GM12873 (cell line): ENCODE data around the gene CBFA2T3.

ENCODE experiments used
- TF ChIP-seq, protein P1 (sequence below): IDR thresholded peaks from 2 replicates; pipeline ENCODE4 v1.5.1; 2012; ENCODE audit warnings: low read depth, mild to moderate bottlenecking, moderate library complexity, low read length, control low read depth; ENCODE audit not compliant: insufficient read depth; ENCODE audit errors: missing control alignments

The CBFA2T3 gene

DNA sequence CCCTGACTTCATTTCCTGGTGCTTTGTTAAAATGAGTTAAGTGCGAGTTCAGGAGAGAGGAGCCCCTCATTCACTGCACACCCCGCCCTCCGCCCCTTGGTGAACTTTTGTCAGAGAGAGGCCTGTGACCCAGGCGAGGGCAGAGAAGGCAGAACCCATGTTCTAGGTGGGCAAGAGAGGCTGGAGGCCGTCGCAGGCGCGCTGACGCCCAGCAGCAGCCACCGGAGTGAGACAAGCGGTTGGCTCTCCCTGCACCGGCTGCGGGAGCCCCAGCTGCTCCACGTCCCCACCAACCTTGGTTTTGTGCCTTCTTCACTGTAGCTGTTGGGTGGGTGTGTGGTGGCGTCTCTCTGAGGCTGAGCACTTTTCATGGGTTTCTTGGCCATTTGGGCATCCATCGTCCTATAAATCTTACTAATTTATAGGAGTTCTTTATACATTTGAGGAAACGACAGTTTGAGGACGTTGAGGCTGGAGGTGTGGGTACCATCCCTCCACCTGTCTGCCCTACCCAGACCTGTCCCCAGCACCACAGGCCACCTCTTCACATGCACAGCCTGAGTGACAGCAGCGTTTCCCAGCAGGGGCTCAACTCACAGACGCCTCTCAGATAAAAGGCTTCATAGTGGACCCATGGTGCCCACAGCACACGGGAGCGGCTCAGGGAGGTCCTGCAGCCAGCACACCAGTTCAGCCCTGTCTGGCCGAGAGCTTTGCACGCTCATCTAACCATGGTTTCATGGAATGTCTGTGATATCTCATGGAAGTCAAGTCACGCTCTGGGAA is 45.2 kb upstream of the CBFA2T3 start:
- TF ChIP-seq, protein P1, sequence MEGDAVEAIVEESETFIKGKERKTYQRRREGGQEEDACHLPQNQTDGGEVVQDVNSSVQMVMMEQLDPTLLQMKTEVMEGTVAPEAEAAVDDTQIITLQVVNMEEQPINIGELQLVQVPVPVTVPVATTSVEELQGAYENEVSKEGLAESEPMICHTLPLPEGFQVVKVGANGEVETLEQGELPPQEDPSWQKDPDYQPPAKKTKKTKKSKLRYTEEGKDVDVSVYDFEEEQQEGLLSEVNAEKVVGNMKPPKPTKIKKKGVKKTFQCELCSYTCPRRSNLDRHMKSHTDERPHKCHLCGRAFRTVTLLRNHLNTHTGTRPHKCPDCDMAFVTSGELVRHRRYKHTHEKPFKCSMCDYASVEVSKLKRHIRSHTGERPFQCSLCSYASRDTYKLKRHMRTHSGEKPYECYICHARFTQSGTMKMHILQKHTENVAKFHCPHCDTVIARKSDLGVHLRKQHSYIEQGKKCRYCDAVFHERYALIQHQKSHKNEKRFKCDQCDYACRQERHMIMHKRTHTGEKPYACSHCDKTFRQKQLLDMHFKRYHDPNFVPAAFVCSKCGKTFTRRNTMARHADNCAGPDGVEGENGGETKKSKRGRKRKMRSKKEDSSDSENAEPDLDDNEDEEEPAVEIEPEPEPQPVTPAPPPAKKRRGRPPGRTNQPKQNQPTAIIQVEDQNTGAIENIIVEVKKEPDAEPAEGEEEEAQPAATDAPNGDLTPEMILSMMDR: no peak

DNA sequence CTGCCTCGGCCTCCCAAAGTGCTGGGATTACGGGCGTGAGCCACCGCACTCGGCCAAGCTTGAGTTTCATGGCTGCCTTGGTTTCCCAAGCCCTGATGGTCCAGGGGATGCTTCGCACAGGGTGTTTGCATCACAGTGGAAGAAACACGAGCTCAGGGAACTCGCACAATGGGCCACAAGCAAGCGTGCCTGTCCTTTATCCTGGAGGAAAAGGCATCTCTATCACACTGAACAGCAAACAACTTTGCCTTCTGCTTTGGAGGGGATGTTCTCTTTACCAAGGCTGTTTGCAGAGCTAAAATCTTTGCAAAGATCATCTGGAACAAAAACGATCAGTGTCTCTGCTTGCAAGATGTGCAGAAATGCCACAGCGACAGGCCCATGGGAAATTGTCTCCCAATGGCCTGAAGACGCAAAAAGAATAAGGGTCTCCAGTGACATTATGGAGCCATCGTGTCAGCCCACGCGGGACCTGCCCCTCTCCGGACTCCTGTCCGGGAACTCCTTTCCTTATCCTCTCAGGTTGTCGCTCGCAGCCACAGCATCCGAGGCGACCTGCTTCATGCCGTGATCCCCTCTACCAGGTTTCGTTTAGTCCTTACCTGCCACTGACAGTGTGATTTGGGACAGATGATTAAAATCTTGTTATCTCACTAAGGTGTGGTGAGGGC is 44.1 kb upstream of the CBFA2T3 start:
- TF ChIP-seq, protein P1: no peak

DNA sequence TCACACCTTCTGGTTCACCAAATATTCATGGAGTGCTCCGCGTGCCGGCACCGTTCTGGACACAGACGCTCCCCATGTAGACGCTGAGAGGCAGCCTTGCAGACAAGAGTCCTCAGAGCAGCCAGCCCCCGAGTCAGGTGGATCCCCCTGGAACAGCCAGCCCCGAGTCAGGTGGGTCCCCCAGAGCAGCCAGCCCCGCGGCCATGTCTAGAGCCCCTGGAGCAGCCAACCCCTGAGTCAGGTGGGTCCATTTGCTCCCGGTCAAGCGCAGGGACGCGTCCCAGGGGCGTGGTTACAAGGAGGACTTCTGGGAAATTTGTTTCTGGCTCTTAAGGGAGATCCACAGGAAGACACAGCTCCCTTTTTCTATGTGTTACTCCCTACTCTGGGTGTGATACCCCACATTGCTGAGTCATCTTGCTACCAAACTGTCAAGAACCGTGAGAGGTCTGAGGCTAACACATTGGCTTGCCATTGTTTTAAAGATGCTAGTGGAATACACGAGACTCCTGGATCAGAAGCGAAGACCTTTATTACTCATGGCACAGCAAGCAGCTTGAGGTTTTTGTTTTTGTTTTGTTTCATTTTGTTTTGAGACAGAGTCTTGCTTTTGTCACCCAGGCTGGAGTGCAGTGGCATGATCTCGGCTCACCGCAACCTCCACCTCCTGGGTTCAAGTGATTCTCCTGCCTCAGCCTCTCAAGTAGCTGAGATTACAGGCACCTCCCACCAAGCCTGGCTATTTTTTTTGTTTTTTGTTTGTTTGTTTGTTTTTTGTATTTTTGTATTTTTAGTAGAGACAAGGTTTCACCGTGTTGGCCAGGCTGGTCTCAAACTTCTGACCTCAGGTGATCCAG is 43.3 kb upstream of the CBFA2T3 start:
- TF ChIP-seq, protein P1: no peak

DNA sequence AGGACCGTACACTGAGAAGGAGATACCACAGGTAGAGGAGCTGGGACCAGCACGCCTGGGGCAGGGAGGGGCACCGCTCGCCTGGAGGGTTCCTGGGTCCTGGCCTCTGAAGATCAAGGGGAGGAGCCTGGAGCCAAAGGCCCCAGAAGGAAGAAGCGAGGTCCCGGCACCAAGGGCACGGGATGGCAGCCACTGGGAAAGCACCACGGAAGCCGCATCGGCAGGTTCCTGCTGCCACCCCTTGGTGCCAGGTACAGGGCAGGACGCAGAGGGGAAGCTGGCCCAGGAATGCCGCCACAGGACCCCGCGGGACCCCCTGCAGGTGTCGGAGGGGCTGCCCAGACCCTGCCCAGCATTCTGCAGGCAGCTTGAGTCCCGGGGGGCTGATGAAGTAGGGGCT is 42.5 kb upstream of the CBFA2T3 start:
- TF ChIP-seq, protein P1: no peak

DNA sequence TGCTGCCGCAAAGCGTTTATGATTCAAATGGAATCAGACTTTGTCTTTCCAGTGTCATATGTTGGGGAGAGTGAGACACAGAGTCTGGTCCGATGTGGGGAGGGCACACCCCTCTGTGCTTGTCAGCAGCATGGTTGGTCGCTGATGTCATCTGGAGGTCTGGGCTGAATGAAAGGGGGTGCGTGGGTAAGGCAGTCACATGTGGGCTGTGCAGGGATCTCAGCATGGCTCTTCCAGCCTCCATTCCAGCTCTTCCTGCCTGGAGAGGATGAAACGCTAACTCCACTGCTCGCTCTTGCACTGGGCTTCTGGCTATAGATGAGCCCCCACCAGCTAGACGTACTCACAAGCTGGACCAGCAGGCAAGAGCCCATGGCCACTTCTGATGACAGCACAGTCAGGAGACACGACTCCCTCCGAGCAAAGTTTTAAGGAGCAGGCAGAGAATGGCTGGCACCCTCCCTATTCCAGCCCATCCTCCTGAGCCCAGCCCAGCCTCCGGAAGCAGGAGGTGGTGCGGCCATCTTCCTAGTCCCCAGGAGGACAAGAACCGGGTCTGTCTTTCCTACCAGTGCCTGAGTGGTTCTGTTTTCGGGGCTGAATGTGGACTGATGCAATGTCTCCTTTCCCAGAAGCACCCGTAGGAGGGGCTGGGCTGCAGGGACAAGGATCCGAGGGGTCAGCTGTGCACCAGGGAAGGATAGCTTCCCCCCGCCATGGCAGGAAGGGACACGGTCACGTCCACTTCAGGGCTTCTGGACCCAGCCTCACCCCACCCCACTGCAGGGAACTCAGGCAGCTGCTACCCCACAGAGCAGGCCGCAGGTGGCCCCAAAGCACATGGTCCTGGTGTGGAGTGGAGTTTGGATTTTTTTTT is 41.5 kb upstream of the CBFA2T3 start:
- TF ChIP-seq, protein P1: no peak

DNA sequence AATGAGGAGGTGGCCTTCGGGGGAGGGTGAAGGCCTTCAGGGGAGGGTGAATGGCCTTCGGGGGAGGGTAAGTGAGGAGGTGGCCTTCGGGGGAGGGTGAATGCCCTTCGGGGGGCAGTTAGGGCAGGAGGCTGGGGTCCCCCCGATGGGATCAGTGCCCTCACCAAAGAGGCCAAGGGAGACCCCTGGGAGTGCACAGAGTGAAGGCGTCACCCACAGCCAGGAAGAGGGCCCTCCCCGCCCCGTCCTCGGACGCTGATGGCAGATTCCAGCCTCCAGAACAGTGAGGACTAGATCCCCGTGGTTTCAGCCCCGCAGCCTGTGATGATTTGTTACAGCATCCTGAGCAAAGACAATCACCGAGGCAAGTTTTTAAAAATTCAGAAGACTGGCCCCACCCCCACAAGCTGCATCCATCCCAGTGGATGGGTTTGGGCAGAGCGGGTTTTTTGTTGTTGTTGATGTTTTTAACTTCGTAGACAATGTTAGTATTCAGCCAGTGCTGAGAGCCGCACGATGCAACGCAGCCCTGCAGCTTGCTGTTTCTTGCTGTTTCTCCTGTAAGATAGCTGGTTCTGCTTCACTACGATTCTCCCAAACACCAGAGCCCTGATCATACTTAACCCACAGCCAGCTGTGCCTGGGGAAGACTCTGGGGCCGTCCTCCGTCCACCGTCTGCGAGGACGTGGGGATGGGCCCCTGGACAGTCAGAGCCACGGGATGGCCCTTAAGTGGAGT is 40.7 kb upstream of the CBFA2T3 start:
- TF ChIP-seq, protein P1: no peak
